Measurements from ENCODE around the gene KRTCAP3. TPM values are rescaled to one million over a fixed set of nuclear protein-coding genes. Genes with fewer than 3 reads are reported as not detected.

The KRTCAP3 gene
- total and polyA plus RNA-seq, 2 of the 4 experiments (the other 2 are of a cell fraction): 1.5 TPM; not detected in 1

- Histone ChIP-seq H2AFZ (replicated peaks; ENCODE audit: low read length, poor library complexity) (peak overlapping the region; percentile 82), H4K20me1 (ENCODE audit: insufficient read depth, low read length) (peaks cover 15% of the 10 kb centered on the region), H3K56ac (ENCODE audit: extremely low read depth, insufficient read depth, low read length) (no peak overlapping the region), H3K9ac (ENCODE audit: low read depth, low read length) (peak overlapping the region; percentile 58), H4K91ac (ENCODE audit: insufficient read depth, low read depth, low read length) (no peak overlapping the region), H3K9me3 (ENCODE audit: control insufficient read depth, insufficient read depth, low read length) (no peaks in the 10 kb centered on the region), H2BK5ac (ENCODE audit: low read depth, low read length, poor library complexity, severe bottlenecking) (no peak overlapping the region), H3K4me3 (ENCODE audit: insufficient read depth, low read depth, low read length) (peak overlapping the region; percentile 63), H2BK120ac (ENCODE audit: low read depth, low read length) (no peak overlapping the region), H2AK5ac (ENCODE audit: low read depth, low read length) (no peak overlapping the region), H3K36me3 (ENCODE audit: control insufficient read depth, insufficient read depth, low read length) (peaks cover 3% of the 10 kb centered on the region; the same call in 1 of the 2 replicates), H3K9me1 (ENCODE audit: insufficient read depth, low read length) (peaks cover 4% of the 10 kb centered on the region; the same call in 1 of the 2 replicates), H2BK20ac (ENCODE audit: low read depth, low read length) (no peak overlapping the region), H3K4ac (ENCODE audit: low read depth, low read length) (no peak overlapping the region), H3K27me3 (ENCODE audit: control insufficient read depth, insufficient read depth, low read length) (no peaks in the 10 kb centered on the region), H4K5ac (ENCODE audit: low read depth, low read length) (no peak overlapping the region), H3K79me1 (ENCODE audit: low read depth in 1 of 2, low read length in 2 of 2) (peaks cover 0 to 20% of the 10 kb centered on the region in 2 experiments; a peak in 2 of 4 replicates), H3K23ac (ENCODE audit: low read depth, low read length) (peak overlapping the region; percentile 67; the same call in 1 of the 2 replicates), H2AK9ac (replicated peaks; ENCODE audit: low read depth, low read length, poor library complexity) (peak overlapping the region; percentile 97), H3K4me2 (ENCODE audit: low read depth, low read length) (peak overlapping the region; percentile 99), H2BK15ac (ENCODE audit: low read depth, low read length) (no peak overlapping the region), H3K18ac (ENCODE audit: low read depth, low read length) (no peak overlapping the region), H3K4me1 (ENCODE audit: control insufficient read depth, insufficient read depth, low read length) (0 out of 2 replicates have a peak, but pooled peaks cover 2% of the 10 kb centered on the region), H4K8ac (ENCODE audit: low read depth in 2 of 2, low read length in 2 of 2) (no peak overlapping the region), H3K14ac (replicated peaks; ENCODE audit: low read depth, low read length) (no peak overlapping the region), H3K27ac (ENCODE audit: insufficient read depth, low read length) (no peak overlapping the region)
- intact Hi-C loops (cut with micrococcal nuclease): loop anchor here (2.0 to 10.0 kb wide), 3 partner anchors 217 to 274 kb away; partner anchors contain the start of genes CCDC121, GPN1, SLC4A1AP and SUPT7L
- no TSS peak for BruUV-seq (replicated peaks)
- 0 out of 2 replicates have a peak, but pooled peaks have one; percentile 16 for ATAC-seq (ENCODE audit: low read depth)
- in situ Hi-C loops (cut with MboI; ENCODE audit: low sequenced_read_pairs): no loop called here
- dilution Hi-C loops (cut with HindIII; ENCODE audit: low sequenced_read_pairs, unreplicated experiment): no loop called here
- ChIA-PET CTCF (interaction anchor here (0.6 to 1.2 kb wide), 6 partner anchors 17 to 275 kb away, joined by 3 to 6 read pairs (median 4); partner anchors contain the start of gene NRBP1), POLR2A (ENCODE audit: unreplicated experiment) (no interaction called here)
- no CpG with 5 or more reads among the region's 16 CpGs for WGBS, 2 experiments (ENCODE audit: extremely low coverage in 2 of 2, insufficient read length in 1 of 2)
- TF ChIP-seq SMC3 (IDR thresholded peaks at IDR 0.05; ENCODE audit: low read depth, low read length): peak; percentile 70
- no peak for TF ChIP-seq RFX5 (IDR thresholded peaks at IDR 0.05; ENCODE audit: low read depth, low read length)
- TF ChIP-seq ELK1 (IDR thresholded peaks at IDR 0.05; ENCODE audit: borderline replicate concordance, low read depth, low read length): no peak
- TF ChIP-seq RAD21 (IDR thresholded peaks at IDR 0.05; ENCODE audit: low read length): peak; percentile 62
- no peak for TF ChIP-seq FOS (IDR thresholded peaks at IDR 0.05; ENCODE audit: low read depth, low read length)
- peak; percentile 70 for TF ChIP-seq CTCF (conservative IDR thresholded peaks at IDR 0.05; ENCODE audit: low read depth, low read length)
- DNase-seq: peak; percentile 73
These were observed 34.2 kb upstream of the KRTCAP3 start for GRCh38 chr2:27407798-27408491.

Measured in IMR-90 (cell line).